H1 (cell line): ENCODE measurements around the gene TACC2. TPM values are rescaled to one million over a fixed set of nuclear protein-coding genes. Genes with fewer than 3 reads are reported as not detected.

Source experiments
- ATF3 ChIP-seq: IDR thresholded peaks from 2 replicates; pipeline ENCODE4 v1.6.1; 2011; ENCODE audit warnings: low read depth, mild to moderate bottlenecking, low read length; ENCODE audit not compliant: insufficient read depth
- CEBPB ChIP-seq: IDR thresholded peaks from 2 replicates; pipeline ENCODE4 v1.6.1; 2012; ENCODE audit warnings: low read depth, low read length
- CHD7 ChIP-seq: fragments of 300-600 bp; sonication (generic); IDR thresholded peaks from 2 replicates; pipeline ENCODE4 v1.7.1; 2012; ENCODE audit warnings: low read length, moderate library complexity, mild to moderate bottlenecking, inconsistent platforms; ENCODE audit not compliant: insufficient replicate concordance
- KDM1A ChIP-seq: fragments of 200-600, 300-600 bp; sonication (generic); IDR thresholded peaks from 2 replicates; pipeline ENCODE4 v1.7.1; 2016; ENCODE audit warnings: mild to moderate bottlenecking, low read length, borderline replicate concordance
- PHF8 ChIP-seq: fragments of 200-600 bp; sonication (generic); conservative IDR thresholded peaks from 2 replicates; pipeline ENCODE4 v1.7.1; 2012; ENCODE audit warnings: low read depth, mild to moderate bottlenecking, inconsistent platforms, low read length, moderate library complexity
- POLR2AphosphoS5 ChIP-seq: IDR thresholded peaks from 2 replicates; pipeline ENCODE4 v1.6.1; 2011; ENCODE audit warnings: low read depth, low read length
- RFX5 ChIP-seq: IDR thresholded peaks from 2 replicates; pipeline ENCODE4 v1.6.1; 2011; ENCODE audit warnings: low read depth, low read length, improper control_type of control experiment, borderline replicate concordance
- polyA plus RNA-seq, 7 experiments: library from polyadenylated mRNA; depleted of rRNA in 3 of 7; stranded (reverse) in 5 of 7; unstranded in 2 of 7; fragments of >200 nt in 5 of 7; fragments of 200-250 nt in 2 of 7; gene quantifications; 1 replicate in 5 of 7; 2 replicates in 1 of 7; 4 replicates in 1 of 7; pipeline versions ENCODE4 v1.2.1 to v1.2.3, GENCODE V29; 2011 to 2013; ENCODE audit warnings: missing spikeins in 2 of 7, mixed read lengths in 2 of 7
- total RNA-seq: library from RNA; stranded (reverse); fragmentation: NEBNext Ultra II Directional; extraction: Animal tissue kit (Norgen Biotek cat#: 25700); gene quantifications from 2 replicates; pipeline ENCODE4 v1.2.1, GENCODE V29; 2021

TACC2 gene
- total and polyA plus RNA-seq, 2 of the 8 experiments (the other 6 are each of a cell fraction or from before 2014, with no cell fraction given): 21.2 to 46.6 TPM

DNA sequence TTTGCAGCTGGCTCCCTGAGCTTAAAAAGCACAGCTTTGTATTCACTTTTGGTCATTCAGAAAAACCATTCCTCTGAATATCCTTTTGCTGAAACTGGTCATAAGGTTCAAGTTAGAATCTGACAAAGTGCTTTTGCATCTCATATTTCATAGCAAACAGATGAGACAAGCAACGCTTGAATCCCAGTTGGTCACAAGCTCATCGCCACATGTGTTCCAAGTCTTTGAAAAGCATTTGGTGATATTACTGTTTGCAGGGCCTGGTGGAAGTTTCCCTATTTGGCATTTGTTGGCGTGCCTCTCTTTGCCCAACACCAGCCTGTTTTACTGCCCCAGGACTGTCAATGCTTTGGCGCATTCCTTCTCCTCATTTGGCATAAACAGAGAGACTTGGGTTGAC lies 10.3 kb downstream of the TACC2 start (continued):
- TF ChIP-seq CHD7 (no peak), CEBPB (no peak), POLR2AphosphoS5 (no peak), ATF3 (no peak), PHF8 (no peak), RFX5 (no peak), KDM1A (no peak)
